ENCODE results near the gene CCDC197. TPM values are rescaled to one million over a fixed set of nuclear protein-coding genes. Genes with fewer than 3 reads are reported as not detected.

CCDC197 gene
- total RNA-seq, 2 experiments from 2014 or later = not detected

DNA sequence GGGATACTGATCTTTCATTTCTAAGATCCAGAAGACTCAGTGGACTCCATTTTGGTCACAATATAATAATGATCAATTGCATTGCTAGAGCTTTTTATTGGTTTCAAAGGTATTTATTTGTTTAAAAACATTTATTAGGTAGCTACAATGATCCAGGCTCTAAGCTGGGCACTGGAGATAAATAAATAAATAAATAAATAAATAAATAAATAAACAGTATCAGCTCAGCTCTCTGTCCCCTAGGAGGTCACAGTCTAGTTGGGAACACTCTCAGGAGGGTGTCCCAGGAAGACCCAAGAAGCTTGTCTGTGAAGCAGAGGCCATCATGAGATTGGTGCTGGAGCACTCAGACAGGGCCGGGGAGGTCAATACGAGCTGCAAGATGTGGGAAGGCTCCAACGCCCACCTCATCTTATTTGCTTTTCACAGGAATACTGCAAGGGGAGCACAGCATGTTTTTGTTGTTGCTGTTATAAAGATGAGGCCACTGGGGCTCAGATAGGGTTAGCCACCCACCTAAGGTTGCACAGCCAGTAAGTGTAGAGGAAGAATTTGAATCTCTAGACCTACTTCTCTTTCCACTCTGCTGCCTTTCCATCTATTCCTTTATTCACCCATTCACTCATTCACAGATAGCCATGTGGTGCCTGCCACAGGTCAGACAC lies 36.2 kb upstream of the CCDC197 start:
- TF ChIP-seq CTCF (IDR thresholded peaks at IDR 0.05) = no peak
- Mint-ChIP-seq H3K36me3 (ENCODE audit: low read depth) (peaks cover 22% of the 10 kb centered on the region), H3K27ac (peak overlapping the region; percentile 99), H3K4me3 (peak overlapping the region; percentile 66), H3K27me3 (no peaks in the 10 kb centered on the region), H3K9me3 (peaks cover 5% of the 10 kb centered on the region), H3K4me1 (ENCODE audit: low read depth) (peaks cover 90% of the 10 kb centered on the region)
- ChIA-PET CTCF (interaction anchor here (0.7 to 12.0 kb wide), 9 partner anchors 10 to 434 kb away, joined by 3 to 170 read pairs (median 4); no protein-coding TSS in a partner anchor), POLR2A (interaction anchor here (1.0 to 8.4 kb wide), 11 partner anchors 9 to 755 kb away, joined by 3 to 180 read pairs (median 6); partner anchors contain the start of genes ASB2, CCDC197, DDX24 and IFI27L1)
- ATAC-seq = no peak
- intact Hi-C loops (cut with micrococcal nuclease) = loop anchor here (2.0 kb wide), 1 partner anchor 18 kb away; no protein-coding TSS in a partner anchor
- no peak for DNase-seq

DNA sequence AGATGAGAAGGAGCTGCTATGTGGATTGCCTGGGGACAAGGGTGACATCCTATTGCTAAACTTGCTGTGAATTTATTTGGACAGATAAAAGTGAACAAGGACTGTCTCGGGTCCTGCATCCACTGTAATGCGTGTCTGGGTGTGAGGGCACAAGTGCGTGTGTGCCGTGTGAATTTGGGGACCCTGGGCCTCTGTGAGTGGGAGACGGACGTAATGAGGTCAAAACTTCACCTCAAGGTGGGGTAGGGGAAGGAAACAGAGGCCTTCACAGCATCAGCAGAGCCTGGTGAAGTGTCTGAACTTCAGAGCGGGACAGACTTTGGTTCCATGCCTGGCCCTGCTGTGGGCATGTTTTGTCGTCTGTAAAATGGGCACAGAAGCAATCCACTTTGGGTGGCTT lies 35.5 kb upstream of the CCDC197 start:
- peaks cover 92% of the 10 kb centered on the region for H3K4me1 Mint-ChIP-seq (ENCODE audit: low read depth)
- TF ChIP-seq CTCF (IDR thresholded peaks at IDR 0.05) = no peak
- H3K9me3 Mint-ChIP-seq = peaks cover 5% of the 10 kb centered on the region
- peak; percentile 49 for DNase-seq
- ChIA-PET CTCF (interaction anchor here (1.4 to 12.0 kb wide), 4 partner anchors 9 to 33 kb away, joined by 3 to 170 read pairs (median 37); no protein-coding TSS in a partner anchor), POLR2A (interaction anchor here (1.7 to 8.4 kb wide), 3 partner anchors 12 to 24 kb away, joined by 4 to 180 read pairs (median 6); partner anchors contain the start of gene ASB2)
- peak overlapping the region; percentile 93 for H3K27ac Mint-ChIP-seq
- intact Hi-C loops (cut with micrococcal nuclease) = loop anchor here (2.0 kb wide), 1 partner anchor 17 kb away; no protein-coding TSS in a partner anchor
- H3K27me3 Mint-ChIP-seq = no peaks in the 10 kb centered on the region
- no peak for ATAC-seq
- H3K4me3 Mint-ChIP-seq = peak overlapping the region; percentile 61
- peaks cover 22% of the 10 kb centered on the region for H3K36me3 Mint-ChIP-seq (ENCODE audit: low read depth)

- peak; percentile 33 for ATAC-seq
- ChIA-PET POLR2A (interaction anchor here (0.7 to 8.4 kb wide), 9 partner anchors 11 to 757 kb away, joined by 3 to 180 read pairs (median 4); partner anchors contain the start of genes ASB2 and OTUB2), CTCF (interaction anchor here (0.9 to 12.0 kb wide), 7 partner anchors 9 to 73 kb away, joined by 3 to 170 read pairs (median 7); partner anchors contain the start of gene ASB2)
- Mint-ChIP-seq H3K27me3 (no peaks in the 10 kb centered on the region), H3K4me3 (peak overlapping the region; percentile 66), H3K27ac (peak overlapping the region; percentile 99), H3K4me1 (ENCODE audit: low read depth) (peaks cover 92% of the 10 kb centered on the region), H3K36me3 (ENCODE audit: low read depth) (peaks cover 22% of the 10 kb centered on the region), H3K9me3 (peaks cover 5% of the 10 kb centered on the region)
- TF ChIP-seq CTCF (IDR thresholded peaks at IDR 0.05) = no peak
- peak; percentile 79 for DNase-seq
- intact Hi-C loops (cut with micrococcal nuclease) = no loop called here
These were observed 34.1 kb upstream of the CCDC197 start for GRCh38 chr14:93962701-93963601.

GRCh38 chr14:93963692-93964091 lies 33.4 kb upstream of the CCDC197 start:
- TF ChIP-seq CTCF (IDR thresholded peaks at IDR 0.05) = no peak
- ATAC-seq (no peak), DNase-seq (peak; percentile 32)
- no peaks in the 10 kb centered on the region for H3K27me3 Mint-ChIP-seq
- peak overlapping the region; percentile 99 for H3K27ac Mint-ChIP-seq
- H3K36me3 Mint-ChIP-seq (ENCODE audit: low read depth) = peaks cover 22% of the 10 kb centered on the region
- intact Hi-C loops (cut with micrococcal nuclease) = no loop called here
- CTCF ChIA-PET = interaction anchor here (1.2 to 12.0 kb wide), 5 partner anchors 8 to 40 kb away, joined by 4 to 170 read pairs (median 7); no protein-coding TSS in a partner anchor
- peaks cover 5% of the 10 kb centered on the region for H3K9me3 Mint-ChIP-seq
- POLR2A ChIA-PET = interaction anchor here (0.7 to 8.4 kb wide), 9 partner anchors 10 to 757 kb away, joined by 3 to 180 read pairs (median 4); partner anchors contain the start of genes ASB2 and OTUB2
- H3K4me1 Mint-ChIP-seq (ENCODE audit: low read depth) = peaks cover 86% of the 10 kb centered on the region
- H3K4me3 Mint-ChIP-seq = peak overlapping the region; percentile 66
